HepG2 (cell line): Measurements from ENCODE around the gene RPRD2. TPM values are rescaled to one million over a fixed set of nuclear protein-coding genes. Genes with fewer than 3 reads are reported as not detected.

Source experiments
- AFF4 ChIP-seq: sonication (generic); formaldehyde crosslinking; IDR thresholded peaks from 2 replicates; pipeline ENCODE4 v1.4.0; 2020; ENCODE audit warnings: missing genetic modification reagents
- FOXO4 ChIP-seq: sonication (generic); formaldehyde crosslinking; conservative IDR thresholded peaks from 2 replicates; pipeline ENCODE4 v1.8.1; 2023; ENCODE audit warnings: missing genetic modification reagents
- HDAC1 ChIP-seq: sonication (generic); formaldehyde crosslinking; IDR thresholded peaks from 2 replicates; pipeline ENCODE4 v1.5.1; 2020; ENCODE audit warnings: mild to moderate bottlenecking, missing genetic modification reagents
- HIVEP1 ChIP-seq: sonication (generic); formaldehyde crosslinking; IDR thresholded peaks from 2 replicates; pipeline ENCODE4 v1.4.0; 2020; ENCODE audit warnings: mild to moderate bottlenecking, missing genetic modification reagents
- LRRFIP1 ChIP-seq: sonication (generic); formaldehyde crosslinking; conservative IDR thresholded peaks from 2 replicates; pipeline ENCODE4 v1.4.0; 2020; ENCODE audit warnings: missing genetic modification reagents
- MAFK ChIP-seq, 2 experiments: IDR thresholded peaks in 1 of 2; conservative IDR thresholded peaks in 1 of 2; 2 replicates each; pipeline ENCODE4 v1.6.1; 2011; ENCODE audit warnings: improper control_type of control experiment in 2 of 2, low read length in 2 of 2
- MTA3 ChIP-seq: sonication (generic); formaldehyde crosslinking; IDR thresholded peaks from 2 replicates; pipeline ENCODE4 v1.4.0; 2020; ENCODE audit warnings: missing genetic modification reagents
- NFKB2 ChIP-seq: sonication (generic); formaldehyde crosslinking; IDR thresholded peaks from 2 replicates; pipeline ENCODE4 v1.4.0; 2020; ENCODE audit warnings: missing genetic modification reagents, borderline replicate concordance
- PCBP2 ChIP-seq: fragments of 200-400 bp; formaldehyde crosslinking; optimal IDR thresholded peaks from 2 replicates; pipeline ENCODE3; 2018; ENCODE audit warnings: low read length, low read depth; ENCODE audit not compliant: poor library complexity, severe bottlenecking
- PHB2 ChIP-seq: fragments of 450-650 bp; IDR thresholded peaks from 2 replicates; pipeline ENCODE4 v1.6.1; 2018; ENCODE audit not compliant: partially characterized antibody
- REXO4 ChIP-seq: sonication (generic); formaldehyde crosslinking; IDR thresholded peaks from 2 replicates; pipeline ENCODE4 v1.8.0; 2022; ENCODE audit warnings: missing genetic modification reagents, mild to moderate bottlenecking, borderline replicate concordance
- SAFB2 ChIP-seq: sonication (generic); formaldehyde crosslinking; IDR thresholded peaks from 2 replicates; pipeline ENCODE4 v1.5.1; 2020; ENCODE audit warnings: missing genetic modification reagents, low read depth, mild to moderate bottlenecking, borderline replicate concordance
- SALL2 ChIP-seq: sonication (generic); formaldehyde crosslinking; IDR thresholded peaks from 2 replicates; pipeline ENCODE4 v1.8.1; 2023; ENCODE audit warnings: mild to moderate bottlenecking, missing genetic modification reagents, inconsistent platforms
- SKI ChIP-seq: fragments of 450-650 bp; IDR thresholded peaks from one replicate; pipeline ENCODE4 v1.6.1; 2018; ENCODE audit warnings: mild to moderate bottlenecking; ENCODE audit not compliant: partially characterized antibody
- SYNCRIP ChIP-seq: fragments of 200-400 bp; formaldehyde crosslinking; IDR thresholded peaks from 2 replicates; pipeline ENCODE4 v1.6.1; 2018; ENCODE audit warnings: mild to moderate bottlenecking, low read depth, low read length; ENCODE audit not compliant: insufficient read depth
- TCF7L2 ChIP-seq: IDR thresholded peaks from 2 replicates; pipeline ENCODE4 v1.6.1; 2011; ENCODE audit warnings: mild to moderate bottlenecking, low read depth, low read length, moderate library complexity
- ZNF124 ChIP-seq: sonication (generic); formaldehyde crosslinking; IDR thresholded peaks from 2 replicates; pipeline ENCODE4 v1.4.0; 2020; ENCODE audit warnings: missing genetic modification reagents
- ZNF451 ChIP-seq: sonication (generic); formaldehyde crosslinking; IDR thresholded peaks from 2 replicates; pipeline ENCODE4 v1.5.0; 2020; ENCODE audit warnings: mild to moderate bottlenecking, missing genetic modification reagents
- ZNF883 ChIP-seq: sonication (generic); formaldehyde crosslinking; IDR thresholded peaks from 2 replicates; pipeline ENCODE4 v1.5.1; 2020; ENCODE audit warnings: mild to moderate bottlenecking, missing genetic modification reagents; ENCODE audit errors: not compliant biosample characterization
- polyA plus RNA-seq, 8 experiments: library from polyadenylated mRNA; depleted of rRNA in 3 of 8; stranded (reverse) in 7 of 8; unstranded in 1 of 8; fragments of >200 nt; fragmentation: Illumina TruSeq in 4 of 8; extraction: Trizol in 4 of 8; gene quantifications; 2 replicates each; pipeline versions ENCODE4 v1.2.1 to v1.2.3, GENCODE V29; 2011 to 2016; ENCODE audit warnings: low read depth in 4 of 8, missing spikeins in 1 of 8, mixed read lengths in 1 of 8; ENCODE audit not compliant: insufficient read depth in 1 of 8
- total RNA-seq, 5 experiments: library from RNA; depleted of rRNA; stranded (reverse); fragments of >200 nt; fragmentation: Illumina TruSeq; extraction: Trizol; gene quantifications; 2 replicates each; pipeline ENCODE4 v1.2.3, GENCODE V29; 2016; ENCODE audit warnings: low read depth in 1 of 5
- TF ChIP-seq, protein P1 (sequence below): sonication (generic); formaldehyde crosslinking; IDR thresholded peaks from 2 replicates; pipeline ENCODE4 v1.4.0; 2020; ENCODE audit warnings: missing genetic modification reagents

RPRD2 gene
- total and polyA plus RNA-seq, 2 of the 13 experiments (the other 11 are each of a cell fraction or from before 2014, with no cell fraction given), result 8.0 to 8.9 TPM

DNA sequence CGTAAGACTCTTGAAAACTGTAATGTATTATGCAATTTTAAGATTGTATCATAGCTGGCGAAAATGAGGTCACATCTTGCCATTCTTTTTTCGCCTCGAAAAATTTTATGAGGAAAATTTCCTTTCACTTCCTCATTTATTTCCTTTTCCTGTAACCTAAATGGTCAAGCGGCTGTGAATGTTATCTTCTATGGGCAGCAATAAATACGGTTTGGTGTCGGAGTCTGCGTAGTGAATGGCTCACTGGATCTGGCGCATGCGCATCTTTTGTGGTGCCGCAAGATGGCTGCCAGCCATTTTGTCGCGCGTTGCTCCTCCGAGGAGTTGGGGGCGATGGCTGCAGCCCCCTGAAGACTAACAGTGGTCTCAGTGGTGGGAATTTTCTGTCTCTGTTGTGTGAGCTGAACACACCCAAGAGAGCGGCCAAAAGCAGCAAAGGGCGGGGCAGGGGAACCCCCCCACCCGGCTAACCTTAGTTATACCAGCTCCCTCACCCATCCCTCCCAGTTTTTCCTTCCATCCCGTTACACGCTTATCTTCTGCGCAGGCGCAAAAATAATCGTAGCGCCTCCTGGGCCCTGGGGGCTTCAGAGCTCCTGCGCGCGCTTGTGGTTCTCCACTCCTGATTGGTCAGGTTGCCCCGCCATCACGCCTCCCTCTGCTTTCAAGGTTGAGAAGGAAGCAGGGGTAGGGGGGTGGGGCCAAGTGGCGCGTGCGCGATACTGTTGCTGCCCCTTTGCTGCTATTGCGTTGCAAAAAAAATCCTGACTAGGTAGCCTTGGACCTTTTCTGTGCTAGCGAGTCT is at the start of gene RPRD2 (continued):
- TF ChIP-seq FOXO4 (CRISPR knock-in tag) (no peak), PHB2 (no peak), ZNF883 (CRISPR knock-in tag) (no peak), PCBP2 (no peak), HDAC1 (CRISPR knock-in tag) (no peak), SKI (no peak), NFKB2 (CRISPR knock-in tag) (peak; percentile 64; the same call in 1 of the 2 replicates), SAFB2 (CRISPR knock-in tag) (no peak), REXO4 (CRISPR knock-in tag) (no peak), MAFK (conservative IDR thresholded peaks at IDR 0.05 in 1 of 2, IDR thresholded peaks at IDR 0.05 in 1 of 2; ENCODE audit: low read length in 2 of 2) (0 out of 4 replicates have a peak, but pooled peaks have one; percentile 8 to 22), SYNCRIP (no peak), TCF7L2 (no peak), ZNF451 (0 out of 2 replicates have a peak, but pooled peaks have one; percentile 55), ZNF124 (CRISPR knock-in tag) (no peak), AFF4 (CRISPR knock-in tag) (no peak), MTA3 (CRISPR knock-in tag) (no peak), LRRFIP1 (no peak), SALL2 (CRISPR knock-in tag) (peak; percentile 69; the same call in 1 of the 2 replicates), HIVEP1 (CRISPR knock-in tag) (0 out of 2 replicates have a peak, but pooled peaks have one; percentile 40)
- TF ChIP-seq, protein P1, sequence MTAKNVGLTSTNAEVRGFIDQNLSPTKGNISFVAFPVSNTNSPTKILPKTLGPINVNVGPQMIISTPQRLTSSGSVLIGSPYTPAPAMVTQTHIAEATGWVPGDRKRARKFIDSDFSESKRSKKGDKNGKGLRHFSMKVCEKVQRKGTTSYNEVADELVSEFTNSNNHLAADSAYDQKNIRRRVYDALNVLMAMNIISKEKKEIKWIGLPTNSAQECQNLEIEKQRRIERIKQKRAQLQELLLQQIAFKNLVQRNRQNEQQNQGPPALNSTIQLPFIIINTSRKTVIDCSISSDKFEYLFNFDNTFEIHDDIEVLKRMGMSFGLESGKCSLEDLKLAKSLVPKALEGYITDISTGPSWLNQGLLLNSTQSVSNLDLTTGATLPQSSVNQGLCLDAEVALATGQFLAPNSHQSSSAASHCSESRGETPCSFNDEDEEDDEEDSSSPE (CRISPR knock-in tag), result peak; percentile 92
